SU-DHL-6 (cell line): ENCODE measurements around the gene NFYC.

Experiments
- CTCF ChIP-seq: fragments of 200-600 bp; sonication (generic); IDR thresholded peaks from one replicate; pipeline ENCODE4 v1.5.1; 2017; ENCODE audit warnings: antibody characterized with exemption, mild to moderate bottlenecking, low read length, moderate library complexity; ENCODE audit not compliant: insufficient read depth, poor library complexity, severe bottlenecking
- EZH2phosphoT487 ChIP-seq: fragments of 200-600 bp; sonication (generic), shearing (Covaris generic); conservative IDR thresholded peaks from 2 replicates; pipeline ENCODE4 v1.6.1; 2018; ENCODE audit warnings: mild to moderate bottlenecking, antibody characterized with exemption, low read length, moderate library complexity, mixed read lengths

GRCh38 chr1:40757084-40757483, 65.6 kb downstream of the NFYC start:
- no peak for TF ChIP-seq CTCF
- no peak for TF ChIP-seq EZH2phosphoT487
